ENCODE data around the gene CELSR1.
A peak's percentile ranks its signal among the peaks of the same experiment; 100 is the strongest.

CELSR1 gene

DNA sequence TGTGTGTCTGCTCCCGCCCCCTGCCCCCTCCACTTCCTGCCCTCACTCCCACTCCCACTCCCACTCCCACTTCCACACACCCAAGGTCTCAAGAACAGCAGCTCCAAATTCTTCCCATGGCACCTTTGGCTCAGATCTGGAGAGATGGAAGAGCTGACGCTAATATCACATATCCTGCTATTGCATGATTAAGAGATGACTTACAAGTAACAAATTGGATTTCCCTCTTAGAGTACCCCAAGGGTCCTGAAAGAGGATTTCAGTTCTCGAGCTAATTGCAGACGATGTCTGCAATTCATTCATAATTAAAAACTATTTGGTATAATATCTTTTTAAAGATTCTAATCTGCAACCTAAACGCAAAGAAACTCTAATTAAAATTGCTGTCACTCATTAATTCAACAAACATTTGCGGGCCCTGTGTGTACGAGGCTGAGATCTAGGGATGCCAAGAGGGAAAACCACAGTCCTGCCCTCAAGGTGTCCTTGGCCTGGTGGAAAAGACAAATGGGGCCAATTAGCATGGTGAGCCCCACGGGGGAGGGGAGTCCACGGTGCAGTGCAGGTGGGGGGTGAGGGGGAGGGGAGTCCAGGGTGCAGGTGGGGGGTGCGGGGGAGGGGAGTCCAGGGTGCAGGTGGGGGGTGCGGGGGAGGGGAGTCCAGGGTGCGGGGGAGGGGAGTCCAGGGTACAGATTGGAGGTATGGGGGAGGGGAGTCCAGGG, 50.3 kb downstream of the CELSR1 start:
- TF ChIP-seq, protein P1, sequence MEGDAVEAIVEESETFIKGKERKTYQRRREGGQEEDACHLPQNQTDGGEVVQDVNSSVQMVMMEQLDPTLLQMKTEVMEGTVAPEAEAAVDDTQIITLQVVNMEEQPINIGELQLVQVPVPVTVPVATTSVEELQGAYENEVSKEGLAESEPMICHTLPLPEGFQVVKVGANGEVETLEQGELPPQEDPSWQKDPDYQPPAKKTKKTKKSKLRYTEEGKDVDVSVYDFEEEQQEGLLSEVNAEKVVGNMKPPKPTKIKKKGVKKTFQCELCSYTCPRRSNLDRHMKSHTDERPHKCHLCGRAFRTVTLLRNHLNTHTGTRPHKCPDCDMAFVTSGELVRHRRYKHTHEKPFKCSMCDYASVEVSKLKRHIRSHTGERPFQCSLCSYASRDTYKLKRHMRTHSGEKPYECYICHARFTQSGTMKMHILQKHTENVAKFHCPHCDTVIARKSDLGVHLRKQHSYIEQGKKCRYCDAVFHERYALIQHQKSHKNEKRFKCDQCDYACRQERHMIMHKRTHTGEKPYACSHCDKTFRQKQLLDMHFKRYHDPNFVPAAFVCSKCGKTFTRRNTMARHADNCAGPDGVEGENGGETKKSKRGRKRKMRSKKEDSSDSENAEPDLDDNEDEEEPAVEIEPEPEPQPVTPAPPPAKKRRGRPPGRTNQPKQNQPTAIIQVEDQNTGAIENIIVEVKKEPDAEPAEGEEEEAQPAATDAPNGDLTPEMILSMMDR (conservative IDR thresholded peaks at IDR 0.05; ENCODE audit: low read depth), result no peak
- CTCF ChIA-PET, result no interaction called here
- DNase-seq (ENCODE audit: low spot score), result no peak
- POLR2A ChIA-PET (ENCODE audit: low non-redundant PET), result no interaction called here
- H3K27ac ChIP-seq, result peak overlapping the region; percentile 35

DNA sequence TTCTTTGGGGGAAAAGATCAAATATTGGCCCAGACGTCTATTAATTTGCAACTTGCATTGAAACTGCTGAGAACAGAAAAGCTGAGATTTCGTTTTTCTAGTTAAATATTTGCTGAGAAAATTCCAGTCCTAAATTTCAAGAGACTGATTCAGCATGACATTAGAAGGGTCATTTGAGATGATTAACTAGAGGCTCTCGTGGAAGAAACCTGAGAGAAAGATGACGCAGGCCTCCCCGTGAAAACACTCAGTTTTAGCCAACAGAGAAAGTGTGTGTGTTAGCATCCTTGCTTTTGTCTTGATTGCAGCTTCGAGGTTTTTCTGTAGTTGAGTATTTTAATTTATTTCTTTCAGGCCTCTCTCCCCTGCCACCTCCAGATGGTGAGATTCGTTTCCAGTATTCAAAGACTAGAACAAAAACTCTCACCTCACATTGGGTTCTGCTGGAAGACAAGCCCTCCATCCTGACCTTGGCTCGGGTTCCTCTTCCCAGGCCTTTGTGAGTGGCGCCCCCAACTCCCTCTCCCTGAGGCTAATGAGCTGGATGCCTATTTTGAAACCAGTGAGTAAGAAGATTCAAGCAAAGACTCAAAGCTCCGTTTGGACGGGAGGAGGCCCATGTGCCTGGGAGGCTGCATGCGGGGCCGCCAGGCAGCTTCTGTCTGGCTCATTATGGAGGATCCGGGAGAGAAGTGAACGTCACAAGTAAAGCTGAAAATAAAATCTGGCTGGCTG, 52.4 kb downstream of the CELSR1 start:
- H3K27ac ChIP-seq, result peak overlapping the region; percentile 35
- DNase-seq (ENCODE audit: low spot score), result no peak
- CTCF ChIA-PET, result no interaction called here
- TF ChIP-seq, protein P1 (conservative IDR thresholded peaks at IDR 0.05; ENCODE audit: low read depth), result no peak
- POLR2A ChIA-PET (ENCODE audit: low non-redundant PET), result no interaction called here

DNA sequence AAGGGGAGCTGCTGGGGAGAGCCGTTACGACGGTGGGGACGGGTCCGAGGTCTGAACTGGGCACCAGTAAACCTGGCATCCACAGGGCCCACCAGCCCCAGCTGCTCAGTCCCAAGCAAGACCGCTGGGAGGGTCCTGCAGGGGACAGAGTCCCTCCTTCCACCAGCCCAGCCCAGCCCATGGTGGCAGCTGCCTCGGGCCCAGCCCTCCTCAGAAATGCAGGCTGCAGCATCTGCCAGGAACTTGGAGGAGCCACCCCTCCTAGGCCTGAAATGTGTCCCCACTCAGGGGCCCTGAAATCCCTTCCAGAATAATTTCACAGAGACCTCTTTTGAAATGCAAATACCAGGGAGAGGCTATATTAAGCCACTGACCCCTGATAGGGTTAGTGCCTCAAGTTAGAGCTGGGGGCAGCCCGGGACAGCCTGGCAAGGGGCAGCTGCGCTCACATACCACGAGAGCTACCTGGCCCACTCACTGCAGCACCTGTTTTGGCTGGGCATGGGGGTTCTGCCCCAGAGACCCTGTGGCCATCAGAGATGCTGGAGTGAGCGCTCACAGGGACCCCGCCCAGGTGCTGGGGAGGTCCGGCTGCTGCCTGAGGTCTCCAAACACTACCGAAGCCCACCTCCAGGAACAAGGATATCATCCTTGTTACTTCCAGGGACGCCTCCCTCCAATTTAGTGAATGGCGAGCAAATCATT, 53.1 kb downstream of the CELSR1 start:
- no peak for DNase-seq (ENCODE audit: low spot score)
- peak overlapping the region; percentile 42 for H3K27ac ChIP-seq
- TF ChIP-seq, protein P1 (conservative IDR thresholded peaks at IDR 0.05; ENCODE audit: low read depth), result no peak
- POLR2A ChIA-PET (ENCODE audit: low non-redundant PET), result no interaction called here
- CTCF ChIA-PET, result no interaction called here

DNA sequence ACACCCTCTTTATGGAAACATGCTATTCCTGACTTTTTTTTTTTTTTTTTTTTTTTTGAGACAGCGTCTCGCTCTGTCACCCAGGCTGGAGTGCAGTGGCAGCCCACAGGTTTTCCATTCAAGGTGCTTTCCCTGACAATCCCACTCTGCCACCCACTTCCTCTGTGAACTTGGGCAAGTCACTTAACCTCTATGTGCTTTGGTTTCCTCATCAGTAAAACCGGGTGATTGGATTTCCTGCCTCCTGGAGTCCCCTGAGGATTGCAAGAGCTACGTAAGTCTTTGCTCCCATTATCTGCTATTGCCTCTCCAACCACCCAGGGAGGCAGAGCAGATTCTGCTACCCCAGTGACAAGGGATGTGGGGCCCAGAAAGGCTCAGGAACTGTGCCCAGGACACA, 54.1 kb downstream of the CELSR1 start:
- CTCF ChIA-PET, result interaction anchor here (0.6 kb wide), 1 partner anchor 231 kb away, joined by 3 read pairs; no protein-coding TSS in a partner anchor
- peak overlapping the region; percentile 42; the same call in 1 of the 2 replicates for H3K27ac ChIP-seq
- POLR2A ChIA-PET (ENCODE audit: low non-redundant PET), result no interaction called here
- DNase-seq (ENCODE audit: low spot score), result no peak
- TF ChIP-seq, protein P1 (conservative IDR thresholded peaks at IDR 0.05; ENCODE audit: low read depth), result no peak

DNA sequence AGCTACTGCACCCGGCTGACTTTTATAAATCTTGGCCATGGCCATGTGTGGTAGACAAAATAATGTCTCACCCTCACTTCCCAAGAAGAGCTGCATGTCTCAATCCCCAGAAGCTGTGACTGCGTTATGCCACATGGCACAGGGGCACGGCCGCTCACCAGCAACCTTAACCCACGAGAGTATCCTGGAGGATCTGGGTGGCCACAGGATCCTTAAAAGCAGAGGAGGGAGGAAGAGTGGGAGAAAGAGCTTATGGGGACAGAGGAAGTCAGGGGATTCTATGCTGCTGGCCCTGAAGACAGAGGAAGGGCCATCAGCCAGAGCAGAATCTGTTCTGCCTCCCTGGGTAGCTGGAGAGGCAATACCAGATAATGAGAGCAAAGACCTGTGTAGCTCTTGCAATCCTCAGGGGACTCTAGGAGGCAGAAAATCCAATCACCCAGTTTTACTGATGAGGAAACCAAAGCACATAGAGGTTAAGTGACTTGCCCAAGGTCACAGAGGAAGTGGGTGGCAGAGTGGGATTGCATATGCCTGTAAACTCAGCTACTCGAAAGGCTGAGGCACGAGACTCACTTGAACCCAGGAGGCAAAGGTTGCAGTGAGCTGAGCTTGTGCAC, 55.3 kb downstream of the CELSR1 start:
- CTCF ChIA-PET, result no interaction called here
- TF ChIP-seq, protein P1 (conservative IDR thresholded peaks at IDR 0.05; ENCODE audit: low read depth), result no peak
- POLR2A ChIA-PET (ENCODE audit: low non-redundant PET), result no interaction called here
- no peak for DNase-seq (ENCODE audit: low spot score)
- H3K27ac ChIP-seq, result 0 out of 2 replicates have a peak overlapping the region, but pooled peaks have one; percentile 14

DNA sequence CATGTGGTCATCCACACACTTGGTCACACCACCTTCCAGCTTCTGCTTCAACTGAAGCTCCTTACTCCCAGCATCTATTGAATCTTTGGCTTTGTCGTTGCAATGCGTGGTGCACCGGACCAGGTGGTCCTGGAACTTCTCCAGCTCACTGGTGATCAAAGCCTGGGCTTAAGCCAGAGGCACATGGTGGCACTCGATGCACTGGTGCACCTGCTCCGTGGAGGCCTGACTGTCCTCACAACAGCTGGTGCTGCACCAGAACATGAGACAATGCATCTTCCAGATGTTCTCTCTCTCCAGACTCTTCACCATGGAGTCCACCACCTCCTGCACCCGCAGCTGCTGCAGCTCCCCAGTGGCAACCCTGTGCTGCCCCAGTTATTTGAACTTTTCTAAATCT, 56.0 kb downstream of the CELSR1 start:
- ChIA-PET CTCF (interaction anchor here (0.6 kb wide), 1 partner anchor 8 kb away, joined by 3 read pairs; no protein-coding TSS in a partner anchor), POLR2A (ENCODE audit: low non-redundant PET) (no interaction called here)
- TF ChIP-seq, protein P1 (conservative IDR thresholded peaks at IDR 0.05; ENCODE audit: low read depth), result no peak
- H3K27ac ChIP-seq, result no peak overlapping the region
- DNase-seq (ENCODE audit: low spot score), result no peak
